Amygdala (tissue), 56 donors: ENCODE data around the gene UBTD1.

Experiments used
- DNase-seq, 56 donors: peaks; one replicate each; lab custom pipeline; 2025; lab: John Stamatoyannopoulos, UW

UBTD1 gene

DNA sequence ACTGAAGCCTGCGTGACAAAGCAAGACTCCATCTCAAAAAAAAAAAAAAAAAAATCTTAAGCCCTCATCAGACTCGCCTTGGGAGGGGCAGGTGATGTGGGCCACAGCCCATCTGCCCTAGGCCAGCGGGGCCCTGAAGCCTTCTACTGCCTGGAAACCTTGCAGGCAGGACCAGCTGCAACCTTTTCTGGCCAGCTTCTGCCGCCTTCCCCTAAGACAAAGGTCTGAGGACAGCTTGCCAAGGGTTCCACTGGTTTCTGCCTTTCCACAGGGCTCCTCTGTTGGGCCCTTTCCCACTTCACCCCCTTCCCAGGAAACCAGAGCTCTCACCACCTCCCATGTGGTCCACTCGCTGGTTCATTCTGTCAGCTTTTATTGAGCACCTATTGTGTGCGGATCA, 35.2 kb downstream of the UBTD1 start:
- DNase-seq: peak in 17 of 56 donors; percentile 19 to 60 (median 31)

DNA sequence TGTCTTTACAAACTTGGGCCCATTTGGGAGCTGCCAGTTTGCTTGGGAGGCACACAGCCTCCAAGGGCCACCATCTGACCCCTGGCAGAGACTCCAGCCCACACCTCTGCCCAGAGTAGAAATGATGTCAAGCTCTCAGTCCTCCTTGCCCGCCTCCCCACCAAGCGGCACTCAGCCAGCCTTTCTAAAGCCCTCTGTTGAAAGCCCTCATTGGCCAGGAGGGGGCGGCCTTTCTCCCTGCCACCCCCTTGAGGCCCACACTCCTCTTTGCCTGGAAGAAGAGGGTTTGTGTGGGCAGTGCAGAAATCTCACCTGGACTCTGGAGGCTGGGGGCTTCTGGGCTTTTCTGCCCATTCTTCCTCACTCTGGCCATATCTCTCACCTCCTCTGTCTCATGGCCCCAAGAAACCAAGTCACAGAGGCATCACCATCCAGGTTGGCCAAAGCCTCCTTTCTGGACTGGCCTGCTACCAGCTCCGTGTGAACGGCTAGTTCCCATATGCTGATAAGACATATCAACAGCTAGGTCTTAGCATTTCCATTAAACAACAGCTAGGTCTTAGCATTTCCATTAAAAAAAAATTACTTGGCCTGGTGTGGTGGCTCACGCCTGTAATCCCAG, 36.1 kb downstream of the UBTD1 start:
- peak in 35 of 56 donors; percentile 9 to 73 (median 39) for DNase-seq

DNA sequence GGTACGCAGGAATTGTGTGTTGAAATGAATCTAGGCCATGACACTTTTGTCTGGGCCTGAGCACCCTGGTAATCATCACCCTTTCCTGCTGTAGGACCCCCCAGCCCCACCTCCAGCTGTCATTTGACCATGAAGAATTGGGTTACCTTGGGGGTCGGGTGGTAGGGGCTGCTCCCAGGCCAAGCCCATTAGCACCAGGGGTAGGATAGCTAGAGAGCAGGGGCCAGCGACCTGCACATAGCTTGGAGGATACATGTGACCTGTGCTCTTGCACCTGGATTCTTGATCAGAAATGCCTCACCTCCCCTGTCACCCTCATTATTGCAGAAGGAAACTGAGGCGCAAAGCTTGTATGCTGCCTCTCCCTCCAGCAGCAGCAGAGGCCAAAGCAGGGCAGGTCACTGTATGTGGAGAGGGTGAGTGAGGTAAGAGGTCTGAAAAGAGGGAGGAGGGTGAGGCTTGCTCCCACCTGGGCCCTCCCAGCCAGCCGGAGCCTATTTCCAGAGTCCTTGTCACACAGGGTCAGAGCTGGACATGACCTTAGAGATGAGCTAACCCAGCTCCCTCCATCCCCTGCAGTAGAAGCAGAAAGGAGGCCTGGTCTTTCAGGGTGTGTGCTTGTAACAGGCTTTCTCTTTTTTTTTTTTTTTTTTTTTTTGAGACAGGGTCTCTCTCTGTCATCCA, 38.6 kb downstream of the UBTD1 start:
- DNase-seq: no peak

DNA sequence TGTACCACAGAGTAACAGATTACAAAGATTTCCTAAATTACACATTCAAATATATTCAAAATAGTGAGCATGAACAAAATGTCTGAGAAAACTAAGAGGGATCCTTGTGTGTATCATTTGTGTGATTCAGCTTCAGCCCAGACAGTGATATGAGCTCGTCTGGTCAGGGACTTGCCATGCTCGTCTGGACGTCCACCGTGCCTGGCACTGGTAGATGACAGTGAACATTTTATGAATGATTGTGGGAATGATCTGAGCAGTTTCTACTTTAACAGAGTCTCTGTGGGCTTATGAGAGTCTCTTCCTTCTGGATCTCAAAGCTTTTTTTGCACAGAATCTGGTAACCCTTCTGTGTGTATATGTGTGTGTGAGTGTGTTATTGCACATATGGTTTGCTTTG, 39.7 kb downstream of the UBTD1 start:
- peak in 7 of 56 donors; percentile 9 to 24 (median 18) for DNase-seq

DNA sequence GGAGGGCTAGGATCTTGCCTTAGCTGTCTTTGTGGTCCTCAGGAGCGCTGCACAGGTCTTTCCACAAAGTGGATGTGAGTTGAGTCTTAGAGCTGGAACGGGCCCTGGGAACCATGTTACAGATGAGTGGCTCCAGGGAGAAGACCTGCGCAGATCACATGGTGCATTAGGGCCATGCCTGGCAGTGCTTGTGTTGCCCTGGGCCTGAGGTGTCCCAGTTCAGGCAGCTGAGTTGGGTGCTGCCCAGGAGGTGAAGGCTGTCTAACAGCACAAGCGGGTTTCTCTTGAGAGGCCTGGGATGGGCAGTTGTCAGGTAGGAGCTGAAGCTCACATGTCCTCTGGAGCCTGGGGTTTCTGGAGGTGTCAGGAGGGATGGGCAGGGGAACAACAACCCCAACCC, 40.1 kb downstream of the UBTD1 start:
- no peak for DNase-seq

DNA sequence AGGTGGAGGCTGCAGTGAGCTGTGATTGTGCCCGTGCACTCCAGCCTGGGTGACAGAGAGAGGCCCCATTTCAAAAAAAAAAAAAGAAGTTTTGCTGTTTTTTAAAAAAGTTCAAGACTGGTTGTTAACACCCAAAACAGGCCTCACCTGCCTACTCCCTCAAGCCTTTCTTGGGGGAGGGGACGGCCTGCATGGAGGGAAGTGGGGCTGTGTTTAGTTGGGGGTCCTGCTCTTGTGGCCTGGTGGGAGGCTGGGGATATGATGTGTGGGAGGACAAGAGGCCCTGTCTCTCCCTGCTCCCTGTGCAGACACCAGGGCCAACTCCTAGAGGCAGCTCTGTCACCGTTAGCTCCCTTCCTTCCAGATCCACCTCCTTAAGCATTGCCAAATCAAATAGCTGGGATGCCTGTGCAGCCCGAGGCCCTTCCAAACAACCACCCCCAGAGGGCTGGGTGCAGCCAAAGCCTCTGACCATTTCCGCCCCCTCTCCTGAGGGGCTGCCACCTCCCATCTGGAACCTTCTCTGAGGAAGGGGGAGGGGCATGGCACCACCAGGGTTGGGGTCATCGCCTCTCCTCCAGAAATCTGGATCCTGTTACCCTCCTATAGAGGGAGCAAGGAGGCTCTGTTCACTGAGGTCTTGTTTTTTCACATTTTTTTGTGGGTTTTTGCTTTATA, 40.9 kb downstream of the UBTD1 start:
- DNase-seq: peak in 1 of 56 donors; percentile 46

DNA sequence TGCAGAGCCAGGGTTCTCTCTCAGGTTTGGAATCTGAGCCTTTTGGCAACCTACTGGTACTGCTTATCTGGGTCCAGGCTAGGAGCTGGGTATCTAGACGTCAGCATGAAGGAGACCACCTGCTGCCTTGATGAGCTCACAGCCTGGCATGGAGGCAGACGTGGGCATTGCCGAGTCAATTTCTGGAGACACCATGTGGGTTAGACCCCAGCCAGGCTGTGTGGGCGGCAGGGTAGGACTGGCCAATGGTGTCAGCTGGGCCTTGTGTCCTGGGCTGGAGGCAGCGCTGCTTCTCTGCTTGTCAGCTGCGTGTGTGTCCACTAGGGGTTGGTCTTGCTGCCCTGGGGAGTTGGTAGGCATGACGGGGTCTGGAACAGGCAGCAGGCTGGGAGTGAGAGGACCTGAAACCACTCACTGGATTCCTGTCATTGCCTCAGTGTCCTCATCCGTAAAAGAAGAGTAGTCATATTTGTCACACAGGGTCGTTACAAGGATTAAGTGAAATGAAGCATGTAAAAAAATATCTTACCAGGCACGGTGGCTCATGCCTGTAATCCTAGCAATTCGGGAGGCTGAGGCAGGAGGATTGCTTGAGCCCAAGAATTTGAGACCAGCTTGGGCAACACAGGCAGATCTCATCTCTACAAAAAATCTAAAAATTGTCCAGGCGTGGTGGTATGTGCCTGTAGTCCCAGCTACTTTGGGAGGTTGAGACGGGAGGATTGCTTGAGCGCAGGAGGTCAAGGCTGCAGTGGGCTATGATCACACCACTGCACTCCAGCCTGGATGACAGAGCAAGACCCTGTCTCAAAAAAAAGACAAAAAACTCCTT, 42.2 kb downstream of the UBTD1 start:
- no peak for DNase-seq

DNA sequence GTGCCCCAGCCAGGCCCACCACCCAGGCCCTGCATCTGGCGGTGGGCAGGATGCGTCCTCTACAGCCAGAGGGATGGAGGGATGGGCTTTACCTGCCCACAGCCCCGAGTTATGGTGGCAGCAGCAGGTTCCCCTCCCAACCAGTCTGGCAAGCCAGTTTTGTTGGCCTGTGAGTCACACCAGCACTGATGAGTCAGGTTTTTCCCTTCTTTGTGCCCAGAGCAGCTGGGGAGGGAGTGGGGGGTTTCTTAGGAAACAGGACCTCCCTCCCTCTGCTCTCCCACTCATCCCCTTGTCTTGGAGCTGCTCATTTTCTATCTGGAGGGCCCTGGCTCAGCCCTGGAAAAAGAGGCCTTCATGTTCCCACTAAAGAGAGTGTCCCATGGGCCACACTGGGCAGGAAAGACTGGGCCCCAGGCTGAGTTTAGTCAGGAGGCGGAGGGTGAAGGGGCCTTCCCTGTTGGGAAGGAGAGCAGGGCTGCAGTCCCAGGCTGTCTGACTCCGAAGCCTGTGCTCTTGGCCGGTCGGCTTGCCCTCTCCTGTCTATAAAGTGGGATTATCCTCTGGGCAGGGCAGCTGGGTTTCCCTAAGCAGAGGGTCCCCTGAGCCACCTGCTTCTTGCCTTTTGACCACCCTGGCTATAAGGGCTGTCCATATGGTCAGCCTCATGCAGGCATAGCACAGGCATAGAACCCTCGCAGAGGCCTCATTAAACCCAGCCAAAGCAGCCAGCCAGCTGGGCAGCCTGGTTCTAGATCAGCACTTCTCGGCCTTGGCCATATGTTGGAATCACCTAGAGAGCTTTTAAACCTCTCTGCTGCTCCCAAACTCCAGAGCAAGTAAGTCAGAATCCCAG, 43.7 kb downstream of the UBTD1 start:
- peak in 37 of 56 donors; percentile 17 to 75 (median 45) for DNase-seq

DNA sequence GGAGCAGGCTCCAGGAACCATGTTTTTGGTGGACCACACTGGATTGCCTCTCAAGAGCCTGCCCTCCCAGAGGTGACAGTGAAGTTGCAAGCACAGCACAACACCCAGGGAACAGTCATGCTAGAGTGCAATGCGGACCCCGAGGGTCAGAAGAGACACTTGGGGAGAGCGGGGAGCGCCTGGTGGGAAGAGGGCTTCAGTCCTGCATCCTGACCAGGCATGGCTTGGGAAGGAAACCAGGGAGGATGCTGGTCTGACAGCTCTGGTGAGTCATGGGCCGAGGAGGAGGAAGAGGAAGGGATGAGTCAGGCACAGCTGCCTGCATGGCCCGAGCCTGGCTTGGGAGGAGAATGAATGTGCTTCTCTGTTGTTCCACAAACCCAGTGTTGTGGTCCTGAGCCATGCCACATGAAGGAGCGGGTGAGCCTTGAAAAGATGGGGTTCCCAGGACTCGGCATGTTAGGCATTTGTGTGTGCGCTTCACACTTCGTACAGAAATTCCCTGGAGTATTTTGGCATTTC, 44.4 kb downstream of the UBTD1 start:
- DNase-seq: peak in 54 of 56 donors; percentile 32 to 93 (median 78)

DNA sequence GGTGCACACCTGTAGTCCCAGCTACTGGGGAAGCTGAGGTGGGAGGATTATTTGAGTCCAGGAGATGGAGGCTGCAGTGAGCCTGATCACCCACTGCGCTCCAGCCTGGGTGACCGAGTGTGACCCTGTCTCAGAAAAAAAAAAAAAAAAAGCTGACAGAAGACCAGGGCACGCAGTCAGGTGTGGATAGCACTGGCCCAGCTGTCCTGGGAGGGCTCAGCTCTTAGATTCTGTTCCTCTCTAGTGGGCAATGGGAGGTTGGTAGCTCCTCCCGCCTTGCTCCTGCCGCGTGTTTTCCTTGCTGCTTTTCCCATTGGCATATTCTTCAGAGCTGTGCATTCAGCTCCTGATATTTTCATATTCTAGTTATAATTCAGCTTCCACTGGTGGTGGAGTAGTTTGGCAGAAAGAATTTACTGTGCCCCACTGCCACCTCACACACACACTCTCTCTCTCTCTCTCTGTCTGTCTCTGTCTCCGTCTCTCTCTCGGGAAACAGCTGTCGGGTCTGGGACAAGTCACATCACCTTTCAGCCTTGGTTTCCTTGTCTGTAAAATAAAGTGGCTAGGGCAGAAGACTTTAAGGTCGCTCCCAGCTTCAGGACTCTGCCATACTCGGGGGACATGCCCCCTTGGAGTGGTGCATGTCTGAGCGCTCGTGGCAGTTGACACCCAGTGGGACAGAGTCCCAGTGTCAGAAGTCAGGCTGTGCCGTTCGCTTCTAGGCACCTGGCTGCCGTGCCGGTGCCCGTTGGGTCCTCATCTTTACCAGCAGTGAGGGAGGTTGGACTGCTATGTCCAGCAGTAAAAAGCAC, 47.9 kb downstream of the UBTD1 start:
- no peak for DNase-seq

DNA sequence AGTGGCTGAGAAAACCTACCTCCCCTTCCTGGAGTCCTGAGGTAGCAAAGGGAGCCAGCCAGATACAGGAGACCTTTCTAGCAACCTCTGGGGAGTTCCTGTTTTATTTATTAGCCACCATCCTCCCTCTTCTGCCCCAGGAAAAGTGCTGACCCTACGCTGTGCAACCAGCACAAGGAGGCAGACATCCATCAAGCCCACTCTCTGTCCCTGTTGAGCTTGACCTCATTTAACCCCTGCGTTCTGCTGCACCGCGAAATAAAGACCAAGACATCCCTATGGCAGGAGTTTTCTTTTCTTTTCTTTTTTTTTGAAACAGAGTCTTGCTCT, 48.5 kb downstream of the UBTD1 start:
- DNase-seq: no peak

DNA sequence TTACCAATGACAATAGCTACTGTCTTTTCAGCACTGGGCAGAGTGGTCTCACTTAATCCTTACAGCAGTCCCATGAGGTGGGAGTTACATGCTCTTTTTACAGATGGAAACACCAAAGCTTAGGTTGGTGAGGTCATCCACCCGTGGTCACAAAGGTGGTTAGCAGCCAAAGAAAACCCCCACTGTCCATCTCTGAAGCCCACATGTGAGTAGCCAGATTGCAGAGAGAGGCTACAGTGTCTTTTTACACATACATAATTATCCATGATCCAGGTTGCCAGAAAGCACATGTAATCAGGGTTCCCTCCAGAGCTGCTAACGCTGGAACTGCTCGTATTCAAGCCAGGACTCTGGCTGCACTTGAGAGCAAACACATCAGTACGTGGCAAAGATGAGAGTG, 49.2 kb downstream of the UBTD1 start:
- no peak for DNase-seq

DNA sequence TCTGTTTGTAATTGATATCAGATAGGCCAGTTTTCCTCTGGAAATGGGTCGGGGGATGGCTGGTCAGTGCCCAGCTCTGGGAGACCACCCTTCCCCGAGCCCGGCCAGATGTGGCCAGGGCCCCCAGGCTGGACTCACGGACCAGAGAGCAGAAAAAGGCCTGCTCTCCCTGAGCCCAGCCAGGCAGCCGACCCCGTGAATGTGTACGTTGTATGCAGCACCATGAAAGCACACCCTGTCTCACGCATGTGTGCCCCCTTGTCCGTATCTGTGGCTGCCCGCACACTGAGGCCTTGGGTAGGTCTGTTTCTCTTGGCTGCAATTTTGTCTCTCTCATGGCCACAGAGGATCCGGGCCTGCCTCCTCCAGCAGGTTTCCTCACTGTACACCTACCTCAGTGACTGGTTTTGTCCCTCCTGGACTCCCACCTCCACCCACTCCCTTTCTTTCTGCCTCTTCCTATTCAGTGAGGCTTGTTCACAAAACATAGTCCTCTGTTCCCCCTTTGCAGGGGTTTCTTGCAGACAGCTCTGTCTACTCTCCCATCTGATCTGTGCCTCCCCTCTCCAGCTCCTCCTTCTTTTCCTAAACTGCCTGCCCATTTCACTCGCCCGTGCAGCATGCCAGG, 50.2 kb downstream of the UBTD1 start:
- no peak for DNase-seq

DNA sequence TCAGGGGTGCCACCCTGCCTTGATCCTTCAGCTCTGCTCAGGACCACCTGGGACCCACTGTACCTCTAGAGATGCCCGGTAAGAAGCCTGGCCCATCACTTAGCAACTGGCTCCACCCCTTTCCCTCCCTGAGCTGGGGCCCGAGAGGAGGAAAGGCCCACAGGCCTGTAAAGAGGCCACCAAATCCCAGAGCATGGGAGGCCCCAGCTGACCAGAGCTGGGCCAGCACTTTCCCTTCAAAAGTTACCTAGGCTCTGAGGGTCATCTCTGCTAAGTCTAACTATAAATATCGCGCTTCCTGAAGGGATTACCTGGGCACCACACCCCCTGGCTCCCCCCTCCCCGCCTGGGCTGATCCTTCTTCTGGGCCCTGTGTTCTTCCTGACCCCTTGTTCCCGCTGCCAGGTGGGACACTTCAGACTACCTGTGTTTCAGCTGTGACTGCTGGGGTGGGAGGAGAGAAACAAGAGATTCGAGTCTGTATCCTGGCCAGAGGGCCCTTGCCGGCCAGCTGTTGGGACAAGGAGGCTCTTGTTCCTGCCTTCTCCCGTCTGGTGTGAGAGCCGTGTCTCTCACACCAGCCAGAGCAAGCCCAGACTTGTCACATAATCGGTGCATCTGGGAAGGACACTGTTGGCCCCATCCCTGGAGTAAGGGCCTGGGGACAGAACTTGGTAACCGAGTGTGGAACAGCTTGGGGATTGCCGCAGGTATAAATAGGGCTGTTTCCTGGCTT, 51.0 kb downstream of the UBTD1 start:
- DNase-seq: peak in 41 of 56 donors; percentile 19 to 86 (median 41)

DNA sequence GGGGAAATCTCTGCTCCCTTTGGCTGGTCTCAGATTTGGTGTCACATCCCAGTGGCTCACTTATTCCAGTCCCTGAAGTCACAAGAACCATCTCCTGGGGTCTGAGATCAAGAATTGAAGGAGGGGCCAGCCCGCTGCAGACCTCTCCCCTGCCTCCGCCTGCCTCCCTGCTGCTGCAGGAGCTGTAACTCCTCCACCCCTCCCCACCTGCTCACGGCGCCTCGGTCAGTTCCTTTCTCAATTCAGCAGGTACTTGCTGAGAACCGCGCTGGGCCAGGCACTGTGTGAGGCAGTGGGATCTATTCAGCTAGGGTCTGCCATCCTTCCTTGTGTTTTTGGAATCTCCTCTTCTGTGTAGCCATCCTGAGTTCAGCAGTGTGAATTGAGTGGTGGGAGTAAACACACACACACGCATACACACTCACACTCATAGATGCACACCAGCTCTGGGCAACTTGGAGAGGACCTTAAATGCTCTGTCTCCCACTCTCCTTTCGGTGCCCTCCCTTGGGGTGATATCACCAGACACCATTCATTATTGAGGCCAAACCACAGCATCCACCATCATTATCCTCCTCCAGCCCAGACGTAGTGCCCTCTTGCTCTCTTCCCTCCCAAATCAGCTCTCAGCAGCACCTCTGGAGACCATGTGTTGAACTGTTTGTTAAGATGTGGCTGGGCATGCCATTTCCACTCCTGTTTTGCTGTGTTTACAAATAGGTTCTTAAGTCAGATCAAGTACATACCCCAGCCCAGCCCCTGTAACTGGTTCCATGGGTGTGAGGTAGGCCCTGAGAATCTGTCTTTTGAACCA, 51.8 kb downstream of the UBTD1 start:
- DNase-seq: no peak

DNA sequence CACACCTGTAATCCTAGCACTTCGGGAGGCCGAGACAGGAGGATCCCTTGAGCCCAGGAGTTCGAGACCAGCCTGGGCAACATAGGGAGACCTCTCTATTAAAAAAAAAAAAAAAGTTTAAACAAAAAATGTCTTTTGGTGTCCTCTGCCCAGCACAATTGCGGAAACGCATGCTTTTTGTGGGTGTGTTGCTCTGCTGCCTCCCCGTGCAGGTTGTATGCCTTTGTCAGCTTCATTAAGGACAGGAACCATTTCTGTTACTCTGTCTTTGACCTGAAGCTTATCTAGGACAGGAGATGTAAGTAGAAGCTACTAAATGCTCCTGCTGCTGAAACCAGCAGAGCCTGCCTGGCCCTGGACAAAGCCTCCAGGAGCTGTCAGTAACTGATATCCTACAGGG, 52.5 kb downstream of the UBTD1 start:
- DNase-seq: no peak

DNA sequence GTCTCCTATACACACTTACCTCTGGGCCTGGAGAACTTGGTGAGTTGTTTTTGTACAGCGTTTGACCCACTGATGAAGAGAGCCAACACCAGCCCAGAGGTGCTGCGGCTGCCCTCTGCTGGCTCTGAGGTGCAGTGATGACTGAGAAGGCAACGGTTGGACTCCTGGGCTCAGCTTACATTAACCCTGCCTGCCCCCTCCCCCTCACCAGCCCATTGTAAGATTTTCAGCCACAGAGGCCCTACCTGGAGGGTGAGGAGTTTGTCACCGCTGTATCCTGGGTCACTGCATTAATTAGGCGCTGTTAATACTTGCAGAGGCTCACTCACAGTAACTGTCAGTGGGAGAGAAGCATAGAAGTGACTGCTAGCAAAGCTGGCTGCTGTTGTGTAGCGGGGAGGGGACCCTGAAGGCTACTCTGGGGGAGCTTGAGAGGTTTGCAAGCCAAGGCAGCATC, 54.9 kb downstream of the UBTD1 start:
- peak in 44 of 56 donors; percentile 11 to 79 (median 48) for DNase-seq
